Neural progenitor cell (in vitro differentiated cells): ENCODE measurements around the gene NDUFS4. TPM values are rescaled to one million over a fixed set of nuclear protein-coding genes. Genes with fewer than 3 reads are reported as not detected.

ENCODE experiments used
- DNase-seq: peaks from one replicate; pipeline ENCODE4 v3.0.0-alpha.2; 2016; ENCODE audit warnings: low spot score
- H2AFZ ChIP-seq: fragments of 200-600 bp; sonication (generic); replicated peaks from 2 replicates; pipeline ENCODE4 v1.6.1; 2016; ENCODE audit warnings: antibody characterized with exemption
- H3F3A ChIP-seq: fragments of 200-600 bp; sonication (generic); 2 replicates; pipeline ENCODE4 v1.6.1; 2016; ENCODE audit warnings: antibody characterized with exemption, low read depth
- H3K27ac ChIP-seq: fragments of 200-600 bp; sonication (generic); 2 replicates; pipeline ENCODE4 v1.5.1; 2016; ENCODE audit warnings: mild to moderate bottlenecking
- H3K27me3 ChIP-seq: fragments of 200-600 bp; sonication (generic); 2 replicates; pipeline ENCODE4 v1.6.1; 2016; ENCODE audit warnings: mild to moderate bottlenecking, moderate library complexity
- H3K36me3 ChIP-seq: fragments of 200-600 bp; sonication (generic); 2 replicates; pipeline ENCODE4 v1.5.1; 2016
- H3K4me1 ChIP-seq: fragments of 200-600 bp; sonication (generic); 2 replicates; pipeline ENCODE4 v1.6.1; 2016; ENCODE audit warnings: mixed run types
- H3K4me2 ChIP-seq: fragments of 200-600 bp; sonication (generic); 2 replicates; pipeline ENCODE4 v1.6.1; 2016
- H3K4me3 ChIP-seq: fragments of 200-600 bp; sonication (generic); 2 replicates; pipeline ENCODE4 v1.5.1; 2016
- H3K79me2 ChIP-seq: fragments of 200-600 bp; sonication (generic); 2 replicates; pipeline ENCODE4 v1.6.1; 2016; ENCODE audit warnings: low read depth
- H3K9ac ChIP-seq: fragments of 200-600 bp; sonication (generic); 2 replicates; pipeline ENCODE4 v1.6.1; 2016
- H3K9me3 ChIP-seq: fragments of 200-600 bp; sonication (generic); 2 replicates; pipeline ENCODE4 v1.5.1; 2016; ENCODE audit warnings: low read depth
- H4K20me1 ChIP-seq: fragments of 200-600 bp; sonication (generic); 2 replicates; pipeline ENCODE4 v1.6.1; 2016; ENCODE audit warnings: low read depth
- H3K27ac Mint-ChIP-seq: 3 replicates; pipeline ENCODE4 v1.8.0; 2021; ENCODE audit warnings: mixed read lengths
- H3K27me3 Mint-ChIP-seq: 2 replicates; pipeline ENCODE4 v1.8.0; 2022; ENCODE audit warnings: low read depth, mild to moderate bottlenecking, inconsistent platforms, moderate library complexity, mixed read lengths; ENCODE audit not compliant: insufficient read depth
- H3K36me3 Mint-ChIP-seq: 3 replicates; pipeline ENCODE4 v1.8.0; 2021; ENCODE audit warnings: mixed read lengths
- H3K4me1 Mint-ChIP-seq: 3 replicates; pipeline ENCODE4 v1.8.0; 2021; ENCODE audit warnings: mixed read lengths
- H3K4me3 Mint-ChIP-seq: 3 replicates; pipeline ENCODE4 v1.8.0; 2021; ENCODE audit warnings: mild to moderate bottlenecking, moderate library complexity, mixed read lengths
- H3K9me3 Mint-ChIP-seq: 3 replicates; pipeline ENCODE4 v1.8.0; 2020; ENCODE audit warnings: mixed read lengths
- EZH2 ChIP-seq: fragments of 200-600 bp; sonication (generic); IDR thresholded peaks from 2 replicates; pipeline ENCODE4 v1.6.1; 2017; ENCODE audit warnings: antibody characterized with exemption, mild to moderate bottlenecking, moderate library complexity
- EZH2phosphoT487 ChIP-seq: fragments of 200-600 bp; sonication (generic); IDR thresholded peaks from 2 replicates; pipeline ENCODE4 v1.6.1; 2017; ENCODE audit warnings: antibody characterized with exemption
- total RNA-seq: library from RNA; depleted of rRNA; stranded (reverse); fragments of >200 nt; gene quantifications from 2 replicates; pipeline ENCODE4 v1.2.3, GENCODE V29; 2015; ENCODE audit warnings: low replicate concordance
- TF ChIP-seq, protein P1 (sequence below): fragments of 200-600 bp; sonication (generic); IDR thresholded peaks from 2 replicates; pipeline ENCODE4 v1.5.1; 2017; ENCODE audit warnings: antibody characterized with exemption, mild to moderate bottlenecking

Gene NDUFS4
- total RNA-seq, 1 donor from 2014 or later = 183 TPM

DNA sequence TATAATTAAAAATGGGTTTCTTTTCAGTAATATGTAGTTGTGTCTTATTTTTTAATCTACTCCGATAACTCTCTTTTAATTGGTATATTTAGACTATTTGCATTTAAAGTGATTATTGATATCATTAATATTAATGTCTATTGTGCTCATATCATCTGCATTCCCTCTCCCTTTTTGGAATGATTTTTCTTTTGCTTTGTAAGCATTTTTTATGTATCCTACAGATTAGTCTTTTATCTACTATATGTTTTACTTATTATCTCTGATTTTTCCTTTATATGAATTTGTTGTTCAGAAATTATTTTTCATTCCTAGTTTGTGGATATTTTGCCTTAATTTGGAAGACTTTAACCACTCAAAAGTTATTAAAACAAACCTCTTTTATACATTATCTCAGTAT, 34.0 kb downstream of the NDUFS4 start:
- no peaks in the 10 kb centered on the region for H3K27me3 ChIP-seq
- no peak overlapping the region for H3K4me3 ChIP-seq
- peaks cover 9% of the 10 kb centered on the region for H3K36me3 ChIP-seq
- no peaks in the 10 kb centered on the region for H3F3A ChIP-seq
- no peak overlapping the region for H3K27ac ChIP-seq
- H3K4me1 ChIP-seq = peaks cover 13% of the 10 kb centered on the region
- H3K79me2 ChIP-seq = peaks cover 95% of the 10 kb centered on the region
- DNase-seq = no peak
- peaks cover 11% of the 10 kb centered on the region for H4K20me1 ChIP-seq
- Mint-ChIP-seq H3K27me3 (no peaks in the 10 kb centered on the region), H3K36me3 (peaks cover 25% of the 10 kb centered on the region), H3K4me1 (peaks cover 13% of the 10 kb centered on the region), H3K4me3 (no peak overlapping the region), H3K9me3 (peaks cover 15% of the 10 kb centered on the region), H3K27ac (no peak overlapping the region)
- no peak overlapping the region for H2AFZ ChIP-seq
- no peak overlapping the region for H3K9ac ChIP-seq
- H3K4me2 ChIP-seq = no peak overlapping the region
- TF ChIP-seq EZH2phosphoT487 (no peak), EZH2 (no peak)
- TF ChIP-seq, protein P1, sequence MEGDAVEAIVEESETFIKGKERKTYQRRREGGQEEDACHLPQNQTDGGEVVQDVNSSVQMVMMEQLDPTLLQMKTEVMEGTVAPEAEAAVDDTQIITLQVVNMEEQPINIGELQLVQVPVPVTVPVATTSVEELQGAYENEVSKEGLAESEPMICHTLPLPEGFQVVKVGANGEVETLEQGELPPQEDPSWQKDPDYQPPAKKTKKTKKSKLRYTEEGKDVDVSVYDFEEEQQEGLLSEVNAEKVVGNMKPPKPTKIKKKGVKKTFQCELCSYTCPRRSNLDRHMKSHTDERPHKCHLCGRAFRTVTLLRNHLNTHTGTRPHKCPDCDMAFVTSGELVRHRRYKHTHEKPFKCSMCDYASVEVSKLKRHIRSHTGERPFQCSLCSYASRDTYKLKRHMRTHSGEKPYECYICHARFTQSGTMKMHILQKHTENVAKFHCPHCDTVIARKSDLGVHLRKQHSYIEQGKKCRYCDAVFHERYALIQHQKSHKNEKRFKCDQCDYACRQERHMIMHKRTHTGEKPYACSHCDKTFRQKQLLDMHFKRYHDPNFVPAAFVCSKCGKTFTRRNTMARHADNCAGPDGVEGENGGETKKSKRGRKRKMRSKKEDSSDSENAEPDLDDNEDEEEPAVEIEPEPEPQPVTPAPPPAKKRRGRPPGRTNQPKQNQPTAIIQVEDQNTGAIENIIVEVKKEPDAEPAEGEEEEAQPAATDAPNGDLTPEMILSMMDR = no peak
- no peaks in the 10 kb centered on the region for H3K9me3 ChIP-seq

DNA sequence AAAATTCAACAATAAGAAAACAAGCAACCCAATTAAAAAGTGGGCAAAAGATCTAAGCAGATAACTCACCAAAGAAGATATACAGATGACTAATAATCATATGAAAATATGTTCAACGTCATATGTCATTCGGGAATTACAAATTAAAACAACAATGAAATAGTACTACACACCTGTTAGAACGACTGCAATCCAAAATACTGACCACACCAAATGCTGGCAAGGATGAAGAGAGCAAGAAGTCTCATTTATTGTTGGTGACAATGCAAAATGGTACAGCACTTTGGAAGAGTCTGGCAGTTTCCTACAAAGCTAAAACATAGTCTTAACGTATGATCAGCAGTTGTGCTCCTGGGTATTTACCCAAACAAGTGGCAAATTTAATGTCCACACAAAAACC, 37.5 kb downstream of the NDUFS4 start:
- H3K4me1 ChIP-seq = peaks cover 13% of the 10 kb centered on the region
- H4K20me1 ChIP-seq = no peaks in the 10 kb centered on the region
- no peak for DNase-seq
- H3F3A ChIP-seq = no peaks in the 10 kb centered on the region
- H3K4me2 ChIP-seq = no peak overlapping the region
- no peaks in the 10 kb centered on the region for H3K27me3 ChIP-seq
- H3K9ac ChIP-seq = no peak overlapping the region
- H3K9me3 ChIP-seq = no peaks in the 10 kb centered on the region
- Mint-ChIP-seq H3K36me3 (peaks cover 15% of the 10 kb centered on the region), H3K4me1 (peaks cover 13% of the 10 kb centered on the region), H3K4me3 (no peak overlapping the region), H3K27ac (no peak overlapping the region), H3K27me3 (no peaks in the 10 kb centered on the region), H3K9me3 (peaks cover 17% of the 10 kb centered on the region)
- no peak overlapping the region for H2AFZ ChIP-seq
- peaks cover 9% of the 10 kb centered on the region for H3K36me3 ChIP-seq
- H3K27ac ChIP-seq = no peak overlapping the region
- TF ChIP-seq EZH2 = no peak
- TF ChIP-seq, protein P1 = no peak
- TF ChIP-seq EZH2phosphoT487 = no peak
- no peak overlapping the region for H3K4me3 ChIP-seq
- H3K79me2 ChIP-seq = peaks cover 88% of the 10 kb centered on the region

DNA sequence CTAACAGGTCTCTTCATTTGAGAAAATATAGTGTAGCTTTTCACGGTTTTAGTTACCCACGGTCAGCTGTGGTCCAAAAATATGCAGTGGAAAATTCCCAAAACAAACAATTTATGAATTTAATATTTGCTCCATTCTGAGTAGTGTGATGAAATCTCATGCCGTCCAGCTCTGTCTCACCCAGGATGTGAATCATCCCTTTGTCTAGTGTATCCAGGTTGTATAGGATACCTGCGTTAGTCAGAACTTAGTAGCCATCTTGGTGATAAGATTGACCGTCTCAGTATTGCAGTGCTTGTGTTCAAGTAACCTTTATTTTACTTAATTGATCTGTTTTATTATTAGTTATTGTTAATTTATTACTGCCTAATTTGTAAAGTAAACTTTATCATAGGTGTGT, 41.1 kb downstream of the NDUFS4 start:
- TF ChIP-seq, protein P1 = no peak
- TF ChIP-seq EZH2 (no peak), EZH2phosphoT487 (no peak)
- no peaks in the 10 kb centered on the region for H3K27me3 ChIP-seq
- Mint-ChIP-seq H3K27me3 (no peaks in the 10 kb centered on the region), H3K9me3 (peaks cover 17% of the 10 kb centered on the region), H3K36me3 (peaks cover 35% of the 10 kb centered on the region), H3K4me3 (no peak overlapping the region), H3K4me1 (no peaks in the 10 kb centered on the region), H3K27ac (no peak overlapping the region)
- H3K4me1 ChIP-seq = peaks cover 3% of the 10 kb centered on the region
- no peak overlapping the region for H3K4me2 ChIP-seq
- peaks cover 17% of the 10 kb centered on the region for H3K36me3 ChIP-seq
- H2AFZ ChIP-seq = no peak overlapping the region
- no peaks in the 10 kb centered on the region for H4K20me1 ChIP-seq
- no peaks in the 10 kb centered on the region for H3K9me3 ChIP-seq
- no peak for DNase-seq
- H3K79me2 ChIP-seq = peaks cover 56% of the 10 kb centered on the region
- no peak overlapping the region for H3K9ac ChIP-seq
- H3F3A ChIP-seq = no peaks in the 10 kb centered on the region
- no peak overlapping the region for H3K27ac ChIP-seq
- no peak overlapping the region for H3K4me3 ChIP-seq
